T-helper 1 cell treated with Interleukin-12 subunit alpha and Interleukin-12 subunit beta and Interleukin-4 antibody, amounts not matched to agents 30 μg/mL and 1 μg/mL, for 36 hours (primary cell): ENCODE data around the gene TCF7L1.
A peak's percentile ranks its signal among the peaks of the same experiment; 100 is the strongest.
"Not testable (repeated sequence)": the region's sequence is repeated elsewhere in the genome, so short reads cannot be mapped to it uniquely, and the experiment has no call there.

ENCODE experiments used
- H3K27ac Mint-ChIP-seq: one replicate; pipeline ENCODE4 v1.8.0; 2021; ENCODE audit warnings: mild to moderate bottlenecking, mixed read lengths
- H3K27me3 Mint-ChIP-seq: one replicate; pipeline ENCODE4 v1.8.0; 2021; ENCODE audit warnings: low read depth, mixed read lengths
- H3K36me3 Mint-ChIP-seq: one replicate; pipeline ENCODE4 v1.8.0; 2021; ENCODE audit warnings: low read depth, mixed read lengths
- H3K4me1 Mint-ChIP-seq: one replicate; pipeline ENCODE4 v1.8.0; 2021; ENCODE audit warnings: low read depth, mixed read lengths
- H3K4me3 Mint-ChIP-seq: one replicate; pipeline ENCODE4 v1.8.0; 2021; ENCODE audit warnings: mild to moderate bottlenecking, moderate library complexity, mixed read lengths
- H3K9me3 Mint-ChIP-seq: one replicate; pipeline ENCODE4 v1.8.0; 2021; ENCODE audit warnings: mixed read lengths

TCF7L1 gene

GRCh38 chr2:85319796-85320195 is 186.6 kb downstream of the TCF7L1 start:
- Mint-ChIP-seq H3K4me1 (peaks cover 54% of the 10 kb centered on the region), H3K27ac (peak overlapping the region; percentile 8), H3K36me3 (peaks cover 76% of the 10 kb centered on the region), H3K27me3 (no peaks in the 10 kb centered on the region), H3K4me3 (peak overlapping the region; percentile 10), H3K9me3 (no peaks in the 10 kb centered on the region)

- Mint-ChIP-seq H3K27me3 (no peaks in the 10 kb centered on the region), H3K27ac (peak overlapping the region; percentile 50), H3K9me3 (no peaks in the 10 kb centered on the region)
These were observed 190.3 kb downstream of the TCF7L1 start for GRCh38 chr2:85323351-85323987.

GRCh38 chr2:85323988-85324367 is 190.8 kb downstream of the TCF7L1 start:
- Mint-ChIP-seq H3K36me3 (peaks cover 80% of the 10 kb centered on the region), H3K27ac (peak overlapping the region; percentile 50), H3K4me3 (peak overlapping the region; percentile 96), H3K4me1 (peaks cover 58% of the 10 kb centered on the region)
- H3K9me3 Mint-ChIP-seq, H3K27me3 Mint-ChIP-seq: not testable (repeated sequence)

More at GRCh38 chr2:85323351-85323987, 190.3 kb downstream of the TCF7L1 start:
- peak overlapping the region; percentile 96 for H3K4me3 Mint-ChIP-seq
- H3K36me3 Mint-ChIP-seq: peaks cover 85% of the 10 kb centered on the region
- H3K4me1 Mint-ChIP-seq: peaks cover 60% of the 10 kb centered on the region

- Mint-ChIP-seq H3K27ac (peak overlapping the region; percentile 56), H3K4me1 (peaks cover 58% of the 10 kb centered on the region), H3K9me3 (no peaks in the 10 kb centered on the region), H3K4me3 (peak overlapping the region; percentile 96), H3K36me3 (peaks cover 76% of the 10 kb centered on the region), H3K27me3 (no peaks in the 10 kb centered on the region)
These were observed 191.7 kb downstream of the TCF7L1 start for GRCh38 chr2:85324639-85325465.

GRCh38 chr2:85325466-85325811 is 192.2 kb downstream of the TCF7L1 start:
- H3K9me3 Mint-ChIP-seq: no peaks in the 10 kb centered on the region
- peaks cover 52% of the 10 kb centered on the region for H3K4me1 Mint-ChIP-seq
- H3K27me3 Mint-ChIP-seq: no peaks in the 10 kb centered on the region
- peak overlapping the region; percentile 96 for H3K4me3 Mint-ChIP-seq
- H3K27ac Mint-ChIP-seq: peak overlapping the region; percentile 63
- peaks cover 70% of the 10 kb centered on the region for H3K36me3 Mint-ChIP-seq

- Mint-ChIP-seq H3K27me3 (no peaks in the 10 kb centered on the region), H3K4me1 (peaks cover 45% of the 10 kb centered on the region), H3K4me3 (peak overlapping the region; percentile 96), H3K9me3 (no peaks in the 10 kb centered on the region), H3K36me3 (peaks cover 60% of the 10 kb centered on the region), H3K27ac (peak overlapping the region; percentile 99)
These were observed 193.4 kb downstream of the TCF7L1 start for GRCh38 chr2:85326406-85327159.

GRCh38 chr2:85327160-85327821 is 194.1 kb downstream of the TCF7L1 start:
- Mint-ChIP-seq H3K27me3 (no peaks in the 10 kb centered on the region), H3K4me1 (peaks cover 41% of the 10 kb centered on the region), H3K36me3 (peaks cover 53% of the 10 kb centered on the region)

GRCh38 chr2:85327822-85328617 is 194.8 kb downstream of the TCF7L1 start, which contains the start of gene TGOLN2:
Gene TGOLN2, minus strand, starts transcription at chr2:85327989. Its CDS starts 27 bp downstream, at chr2:85327962.
- peaks cover 35% of the 10 kb centered on the region for H3K4me1 Mint-ChIP-seq
- peaks cover 46% of the 10 kb centered on the region for H3K36me3 Mint-ChIP-seq
- peak within 1 kb of the TSS; percentile 99 for H3K27ac Mint-ChIP-seq
- H3K4me3 Mint-ChIP-seq: peak within 1 kb of the TSS; percentile 96
- no peaks in the 10 kb centered on the region for H3K27me3 Mint-ChIP-seq
- no peaks in the 10 kb centered on the region for H3K9me3 Mint-ChIP-seq

More at GRCh38 chr2:85327160-85327821, 194.1 kb downstream of the TCF7L1 start:
- Mint-ChIP-seq H3K4me3 (peak overlapping the region; percentile 96), H3K27ac (peak overlapping the region; percentile 99), H3K9me3 (no peaks in the 10 kb centered on the region)

- peak overlapping the region; percentile 45 for H3K27ac Mint-ChIP-seq
- no peaks in the 10 kb centered on the region for H3K9me3 Mint-ChIP-seq
- peaks cover 36% of the 10 kb centered on the region for H3K36me3 Mint-ChIP-seq
- H3K27me3 Mint-ChIP-seq: no peaks in the 10 kb centered on the region
- peaks cover 29% of the 10 kb centered on the region for H3K4me1 Mint-ChIP-seq
- no peak overlapping the region for H3K4me3 Mint-ChIP-seq
These were observed 196.0 kb downstream of the TCF7L1 start for GRCh38 chr2:85329181-85329651.

GRCh38 chr2:85329701-85330100 is 196.5 kb downstream of the TCF7L1 start:
- H3K27ac Mint-ChIP-seq, H3K4me3 Mint-ChIP-seq, H3K9me3 Mint-ChIP-seq, H3K27me3 Mint-ChIP-seq: not testable (repeated sequence)
- Mint-ChIP-seq H3K4me1 (peaks cover 27% of the 10 kb centered on the region), H3K36me3 (peaks cover 33% of the 10 kb centered on the region)

GRCh38 chr2:85330839-85331636 is 197.8 kb downstream of the TCF7L1 start:
- peaks cover 19% of the 10 kb centered on the region for H3K36me3 Mint-ChIP-seq
- H3K4me3 Mint-ChIP-seq: no peak overlapping the region
- no peak overlapping the region for H3K27ac Mint-ChIP-seq
- peaks cover 16% of the 10 kb centered on the region for H3K4me1 Mint-ChIP-seq
- H3K27me3 Mint-ChIP-seq: no peaks in the 10 kb centered on the region
- no peaks in the 10 kb centered on the region for H3K9me3 Mint-ChIP-seq

- H3K4me3 Mint-ChIP-seq, H3K9me3 Mint-ChIP-seq, H3K36me3 Mint-ChIP-seq, H3K4me1 Mint-ChIP-seq, H3K27ac Mint-ChIP-seq: not testable (repeated sequence)
- H3K27me3 Mint-ChIP-seq: peaks cover 15% of the 10 kb centered on the region
These were observed 200.7 kb downstream of the TCF7L1 start for GRCh38 chr2:85333877-85334276.

- H3K9me3 Mint-ChIP-seq: no peaks in the 10 kb centered on the region
- no peak overlapping the region for H3K27ac Mint-ChIP-seq
- peaks cover 5% of the 10 kb centered on the region for H3K4me1 Mint-ChIP-seq
- peaks cover 19% of the 10 kb centered on the region for H3K27me3 Mint-ChIP-seq
- H3K36me3 Mint-ChIP-seq: no peaks in the 10 kb centered on the region
- H3K4me3 Mint-ChIP-seq: no peak overlapping the region
These were observed 201.7 kb downstream of the TCF7L1 start for GRCh38 chr2:85334928-85335327.
